Measurements from ENCODE around the gene SUPT4H1. TPM values are rescaled to one million over a fixed set of nuclear protein-coding genes. Genes with fewer than 3 reads are reported as not detected.

Gene SUPT4H1
- total and polyA plus RNA-seq, 7 donors = 50.5 to 114 (median 65.3) TPM

- TF ChIP-seq POLR2AphosphoS5 (IDR thresholded peaks at IDR 0.05) = no peak
- no peak for TF ChIP-seq CTCF (IDR thresholded peaks at IDR 0.05)
- TF ChIP-seq POLR2A (IDR thresholded peaks at IDR 0.05) = no peak
- TF ChIP-seq EP300 (IDR thresholded peaks at IDR 0.05) = no peak
- no peak for DNase-seq
- intact Hi-C loops (cut with DNase I) = no loop called here
- WGBS, 2 donors = 41 to 77% methylated on average over 21 of the region's 21 CpGs
- Histone ChIP-seq H3K27ac (peak overlapping the region in 3 of 4 donors; percentile 1 to 38 (median 25)), H3K27me3 (peaks cover 0 to 27% (median 0%) of the 10 kb centered on the region in 3 donors), H3K36me3 (no peaks in the 10 kb centered on the region), H3K9me3 (no peaks in the 10 kb centered on the region), H3K4me3 (peak overlapping the region in 1 of 4 donors; percentile 48), H3K4me1 (peaks cover 0 to 25% (median 22%) of the 10 kb centered on the region in 4 donors)
Observed at GRCh38 chr17:58332778-58333735, 18.9 kb downstream of the SUPT4H1 start.

- 55 to 74% methylated on average over 31 of the region's 31 CpGs for WGBS, 2 donors
- peaks cover 0 to 19% (median 0%) of the 10 kb centered on the region in 3 donors for H3K27me3 ChIP-seq
- peak overlapping the region in 3 of 4 donors; percentile 23 to 48 (median 37) for H3K4me3 ChIP-seq
- DNase-seq = no peak
- no peaks in the 10 kb centered on the region for H3K36me3 ChIP-seq
- TF ChIP-seq POLR2AphosphoS5 (IDR thresholded peaks at IDR 0.05) (peak; percentile 39 to 83 (median 82)), CTCF (IDR thresholded peaks at IDR 0.05) (no peak), EP300 (IDR thresholded peaks at IDR 0.05) (no peak), POLR2A (IDR thresholded peaks at IDR 0.05) (peak; percentile 48 to 55)
- no peaks in the 10 kb centered on the region for H3K9me3 ChIP-seq
- peak overlapping the region; percentile 24 to 68 (median 54) for H3K27ac ChIP-seq
- peaks cover 0 to 17% (median 12%) of the 10 kb centered on the region in 4 donors for H3K4me1 ChIP-seq
- intact Hi-C loops (cut with DNase I) = no loop called here
Observed at GRCh38 chr17:58331815-58332777, 19.9 kb downstream of the SUPT4H1 start.

- Histone ChIP-seq H3K4me3 (peak overlapping the region in 3 of 4 donors; percentile 23 to 48 (median 37)), H3K36me3 (no peaks in the 10 kb centered on the region), H3K9me3 (no peaks in the 10 kb centered on the region), H3K27me3 (peaks cover 0 to 15% (median 0%) of the 10 kb centered on the region in 3 donors), H3K4me1 (peaks cover 0 to 8% (median 4%) of the 10 kb centered on the region in 4 donors), H3K27ac (peak overlapping the region; percentile 31 to 68 (median 54))
- no peak for DNase-seq
- intact Hi-C loops (cut with DNase I) = no loop called here
- 47 to 78% methylated on average over 23 of the region's 23 CpGs for WGBS, 2 donors
- TF ChIP-seq POLR2AphosphoS5 (IDR thresholded peaks at IDR 0.05) (no peak), CTCF (IDR thresholded peaks at IDR 0.05) (no peak), POLR2A (IDR thresholded peaks at IDR 0.05) (no peak), EP300 (IDR thresholded peaks at IDR 0.05) (no peak)
Observed at GRCh38 chr17:58330997-58331814, 20.8 kb downstream of the SUPT4H1 start.

GRCh38 chr17:58330538-58330996 is 21.4 kb downstream of the SUPT4H1 start:
- H3K36me3 ChIP-seq = no peaks in the 10 kb centered on the region
- 55 to 81% methylated on average over 10 of the region's 10 CpGs for WGBS, 2 donors
- no peak for DNase-seq
- peak overlapping the region; percentile 31 to 68 (median 54) for H3K27ac ChIP-seq
- no peaks in the 10 kb centered on the region for H3K9me3 ChIP-seq
- H3K27me3 ChIP-seq = peaks cover 0 to 15% (median 0%) of the 10 kb centered on the region in 3 donors
- H3K4me1 ChIP-seq = peaks cover 0 to 4% (median under 1%) of the 10 kb centered on the region in 4 donors
- intact Hi-C loops (cut with DNase I) = no loop called here
- TF ChIP-seq POLR2AphosphoS5 (IDR thresholded peaks at IDR 0.05) = no peak
- TF ChIP-seq POLR2A (IDR thresholded peaks at IDR 0.05) = no peak
- no peak for TF ChIP-seq EP300 (IDR thresholded peaks at IDR 0.05)
- no peak for TF ChIP-seq CTCF (IDR thresholded peaks at IDR 0.05)
- peak overlapping the region in 3 of 4 donors; percentile 23 to 48 (median 37) for H3K4me3 ChIP-seq

Data from sigmoid colon (tissue), 7 donors.